Measurements from ENCODE around the gene PCYOX1L. TPM values are rescaled to one million over a fixed set of nuclear protein-coding genes. Genes with fewer than 3 reads are reported as not detected.

The PCYOX1L gene
- total and polyA plus RNA-seq, 2 of the 8 experiments (the other 6 are each of a cell fraction or from before 2014, with no cell fraction given), result 6.8 to 17.2 TPM

- TF ChIP-seq RAD21 (IDR thresholded peaks at IDR 0.05 in 1 of 2, conservative IDR thresholded peaks at IDR 0.05 in 1 of 2; ENCODE audit: low read depth in 2 of 2, low read length in 2 of 2) (no peak), RXRA (IDR thresholded peaks at IDR 0.05; ENCODE audit: insufficient read depth, low read depth, low read length) (no peak), KDM4A (IDR thresholded peaks at IDR 0.05; ENCODE audit: low read depth, low read length, severe bottlenecking) (peak; percentile 66), CHD1 (IDR thresholded peaks at IDR 0.05; ENCODE audit: low read depth, low read length) (no peak)
Observed at GRCh38 chr5:149358294-149358651, 427 bp downstream of the PCYOX1L start (continued).
